ENCODE results near the gene ZNF212.
"Not testable (repeated sequence)": the region's sequence is repeated elsewhere in the genome, so short reads cannot be mapped to it uniquely, and the experiment has no call there.

Gene ZNF212

GRCh38 chr7:149261829-149262617, 22.6 kb downstream of the ZNF212 start, which contains the start of gene ZNF783:
ZNF783 (plus strand) TSS chr7:149262196; CDS start chr7:149262334, 138 bp downstream.
- H3K4me3 ChIP-seq (replicated peaks; ENCODE audit: low read depth, low read length), result peak within 1 kb of the TSS; percentile 58
- peak; percentile 28 for TF ChIP-seq CTCF (IDR thresholded peaks at IDR 0.05; ENCODE audit: low read length, missing control alignments)
- peak; percentile 92 for DNase-seq (ENCODE audit: low read depth)

GRCh38 chr7:149266451-149266850, 27.0 kb downstream of the ZNF212 start:
- DNase-seq (ENCODE audit: low read depth), result no peak
- no peak overlapping the region for H3K4me3 ChIP-seq (replicated peaks; ENCODE audit: low read depth, low read length)
- TF ChIP-seq CTCF (IDR thresholded peaks at IDR 0.05; ENCODE audit: low read length, missing control alignments), result no peak

GRCh38 chr7:149267733-149268132, 28.3 kb downstream of the ZNF212 start:
- H3K4me3 ChIP-seq (replicated peaks; ENCODE audit: low read depth, low read length), result no peak overlapping the region
- no peak for TF ChIP-seq CTCF (IDR thresholded peaks at IDR 0.05; ENCODE audit: low read length, missing control alignments)
- no peak for DNase-seq (ENCODE audit: low read depth)

GRCh38 chr7:149274424-149274823, 35.0 kb downstream of the ZNF212 start:
- not testable (repeated sequence) for DNase-seq (ENCODE audit: low read depth); H3K4me3 ChIP-seq (replicated peaks; ENCODE audit: low read depth, low read length)

- H3K4me3 ChIP-seq (replicated peaks; ENCODE audit: low read depth, low read length), result no peak overlapping the region
- DNase-seq (ENCODE audit: low read depth), result no peak
- TF ChIP-seq CTCF (IDR thresholded peaks at IDR 0.05; ENCODE audit: low read length, missing control alignments), result no peak
These were observed 38.4 kb downstream of the ZNF212 start for GRCh38 chr7:149277871-149278270.

GRCh38 chr7:149278396-149278795, 38.9 kb downstream of the ZNF212 start:
- no peak for TF ChIP-seq CTCF (IDR thresholded peaks at IDR 0.05; ENCODE audit: low read length, missing control alignments)
- no peak for DNase-seq (ENCODE audit: low read depth)
- no peak overlapping the region for H3K4me3 ChIP-seq (replicated peaks; ENCODE audit: low read depth, low read length)

- DNase-seq (ENCODE audit: low read depth), result no peak
- TF ChIP-seq CTCF (IDR thresholded peaks at IDR 0.05; ENCODE audit: low read length, missing control alignments), result no peak
- no peak overlapping the region for H3K4me3 ChIP-seq (replicated peaks; ENCODE audit: low read depth, low read length)
These were observed 39.8 kb downstream of the ZNF212 start for GRCh38 chr7:149279111-149279743.
